Karpas-422 (cell line): ENCODE results near the gene GOPC. TPM values are rescaled to one million over a fixed set of nuclear protein-coding genes. Genes with fewer than 3 reads are reported as not detected.
A peak's percentile ranks its signal among the peaks of the same experiment; 100 is the strongest.

Experiments
- DNase-seq: peaks from one replicate; pipeline ENCODE4 v3.0.0-alpha.2; 2015
- H2AFZ ChIP-seq: fragments of 200-600 bp; sonication (generic); 2 replicates; pipeline ENCODE4 v1.6.1; 2014; ENCODE audit warnings: antibody characterized with exemption, low read length, mixed read lengths
- H3K27ac ChIP-seq: fragments of 200-600 bp; sonication (generic); 2 replicates; pipeline ENCODE4 v1.5.1; 2014; ENCODE audit warnings: mild to moderate bottlenecking, low read length, moderate library complexity
- H3K27me3 ChIP-seq: fragments of 200-600 bp; sonication (generic); 2 replicates; pipeline ENCODE4 v1.6.1; 2014; ENCODE audit warnings: low read length, mixed read lengths
- H3K36me3 ChIP-seq: fragments of 200-600 bp; sonication (generic); 2 replicates; pipeline ENCODE4 v1.6.1; 2014; ENCODE audit warnings: low read length, mixed read lengths; ENCODE audit not compliant: insufficient read depth
- H3K4me1 ChIP-seq: fragments of 200-600 bp; sonication (generic); 2 replicates; pipeline ENCODE4 v1.6.1; 2014; ENCODE audit warnings: mild to moderate bottlenecking, low read length, mixed read lengths
- H3K4me2 ChIP-seq: fragments of 200-600 bp; sonication (generic); 2 replicates; pipeline ENCODE4 v1.6.1; 2014; ENCODE audit warnings: low read length, low read depth, mild to moderate bottlenecking; ENCODE audit not compliant: poor library complexity, severe bottlenecking
- H3K4me3 ChIP-seq: fragments of 200-600 bp; sonication (generic); 2 replicates; pipeline ENCODE4 v1.5.1; 2014; ENCODE audit warnings: mild to moderate bottlenecking, antibody characterized with exemption, low read length, mixed read lengths
- H3K79me2 ChIP-seq: fragments of 200-600 bp; sonication (generic); 2 replicates; pipeline ENCODE4 v1.6.1; 2014; ENCODE audit warnings: mild to moderate bottlenecking, low read length, mixed read lengths
- H3K9ac ChIP-seq: fragments of 200-600 bp; sonication (generic); 2 replicates; pipeline ENCODE4 v1.6.0; 2014; ENCODE audit warnings: low read length
- H3K9me2 ChIP-seq: fragments of 200-600 bp; sonication (generic), shearing (Covaris generic); replicated peaks from 2 replicates; pipeline ENCODE4 v1.6.0; 2014; ENCODE audit warnings: mild to moderate bottlenecking, low read length, moderate library complexity; ENCODE audit not compliant: insufficient read depth
- H3K9me3 ChIP-seq: fragments of 300-700, 200-600 bp; sonication (generic); 2 replicates; pipeline ENCODE4 v1.6.1; 2014; ENCODE audit warnings: low read length, mixed read lengths
- H4K20me1 ChIP-seq: fragments of 200-600 bp; sonication (generic); 2 replicates; pipeline ENCODE4 v1.6.1; 2014; ENCODE audit warnings: mild to moderate bottlenecking, antibody characterized with exemption, low read length, low read depth; ENCODE audit not compliant: insufficient read depth
- total RNA-seq: library from RNA; depleted of rRNA; stranded (reverse); fragments of >200 nt; shearing (Covaris generic); gene quantifications from 2 replicates; pipeline ENCODE4 v1.2.3, GENCODE V29; 2014; ENCODE audit warnings: low replicate concordance

Gene GOPC
- total RNA-seq, 1 experiment from 2014 or later, result 36.4 TPM

- Histone ChIP-seq H3K4me2 (no peak overlapping the region), H3K4me3 (no peak overlapping the region), H4K20me1 (no peaks in the 10 kb centered on the region), H3K9me2 (no peaks in the 10 kb centered on the region), H3K9me3 (no peaks in the 10 kb centered on the region), H3K79me2 (no peaks in the 10 kb centered on the region), H3K27ac (no peak overlapping the region), H3K27me3 (0 out of 2 replicates have a peak, but pooled peaks cover 4% of the 10 kb centered on the region), H2AFZ (no peak overlapping the region), H3K36me3 (no peaks in the 10 kb centered on the region), H3K9ac (no peak overlapping the region), H3K4me1 (no peaks in the 10 kb centered on the region)
- no peak for DNase-seq
Measured at GRCh38 chr6:117540670-117541069, 61.6 kb downstream of the GOPC start.

GRCh38 chr6:117538615-117539014, 63.7 kb downstream of the GOPC start:
- no peak overlapping the region for H3K27ac ChIP-seq
- H4K20me1 ChIP-seq, result no peaks in the 10 kb centered on the region
- no peaks in the 10 kb centered on the region for H3K9me3 ChIP-seq
- no peak for DNase-seq
- no peak overlapping the region for H3K9ac ChIP-seq
- H3K9me2 ChIP-seq, result no peaks in the 10 kb centered on the region
- H3K4me2 ChIP-seq, result no peak overlapping the region
- H3K27me3 ChIP-seq, result 0 out of 2 replicates have a peak, but pooled peaks cover 4% of the 10 kb centered on the region
- no peak overlapping the region for H3K4me3 ChIP-seq
- H3K36me3 ChIP-seq, result no peaks in the 10 kb centered on the region
- H2AFZ ChIP-seq, result no peak overlapping the region
- no peaks in the 10 kb centered on the region for H3K4me1 ChIP-seq
- H3K79me2 ChIP-seq, result no peaks in the 10 kb centered on the region

DNA sequence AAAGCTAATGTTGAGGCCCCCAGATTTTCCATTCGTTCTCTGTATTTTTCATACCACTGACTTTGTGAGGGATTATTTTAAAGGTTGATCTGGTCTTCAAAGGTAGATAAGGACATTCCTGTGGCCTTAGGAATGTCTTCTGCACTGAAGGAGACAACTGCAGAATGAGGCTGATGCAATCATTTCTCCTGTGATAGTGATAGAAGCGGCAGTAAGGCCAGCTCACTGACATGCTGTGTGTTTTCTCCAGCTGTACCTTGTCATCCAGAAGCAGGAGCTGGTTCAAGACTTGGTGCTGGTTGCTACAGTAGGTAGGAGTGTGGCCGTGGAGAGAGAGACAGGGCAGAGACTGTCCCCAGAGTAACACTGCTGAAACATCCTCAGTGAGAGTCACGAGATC, 66.0 kb downstream of the GOPC start:
- Histone ChIP-seq H3K79me2 (no peaks in the 10 kb centered on the region), H3K9me2 (no peaks in the 10 kb centered on the region), H3K4me3 (no peak overlapping the region), H3K4me1 (no peaks in the 10 kb centered on the region), H3K27ac (no peak overlapping the region), H3K9ac (no peak overlapping the region; the same call in 1 of the 2 replicates), H3K36me3 (no peaks in the 10 kb centered on the region), H4K20me1 (no peaks in the 10 kb centered on the region), H2AFZ (peak overlapping the region; percentile 41; the same call in 1 of the 2 replicates), H3K4me2 (no peak overlapping the region), H3K27me3 (0 out of 2 replicates have a peak, but pooled peaks cover 4% of the 10 kb centered on the region), H3K9me3 (no peaks in the 10 kb centered on the region)
- no peak for DNase-seq

- no peak for DNase-seq
Measured at GRCh38 chr6:117534974-117535373, 67.3 kb downstream of the GOPC start.

DNA sequence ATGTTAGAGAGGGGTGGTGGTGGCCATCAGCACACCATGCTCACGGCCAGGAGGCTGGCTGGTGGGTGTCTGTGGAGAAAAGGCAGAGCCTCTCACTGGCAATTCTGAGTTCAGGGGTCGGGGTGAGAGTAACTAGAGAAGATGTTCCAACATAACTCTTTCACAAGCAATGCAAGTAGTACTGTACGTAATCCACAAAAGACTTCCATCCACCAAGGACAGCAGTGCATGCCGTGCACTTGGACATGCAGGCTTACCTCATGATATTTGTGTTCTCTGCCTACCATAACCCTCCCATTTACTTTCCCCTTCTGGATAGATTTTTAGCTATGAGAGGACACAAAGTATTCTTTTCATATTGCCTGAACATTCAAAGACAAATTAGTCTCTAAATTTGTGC, 68.5 kb downstream of the GOPC start:
- Histone ChIP-seq H3K27me3 (0 out of 2 replicates have a peak, but pooled peaks cover 3% of the 10 kb centered on the region), H3K9me2 (no peaks in the 10 kb centered on the region), H2AFZ (no peak overlapping the region), H3K27ac (no peak overlapping the region), H3K36me3 (no peaks in the 10 kb centered on the region), H3K4me3 (no peak overlapping the region), H3K79me2 (no peaks in the 10 kb centered on the region), H4K20me1 (no peaks in the 10 kb centered on the region), H3K4me1 (no peaks in the 10 kb centered on the region), H3K9ac (no peak overlapping the region), H3K9me3 (no peaks in the 10 kb centered on the region), H3K4me2 (no peak overlapping the region)
- DNase-seq, result no peak

More at GRCh38 chr6:117534974-117535373, 67.3 kb downstream of the GOPC start:
- H3K9ac ChIP-seq, result no peak overlapping the region
- H2AFZ ChIP-seq, result no peak overlapping the region
- no peaks in the 10 kb centered on the region for H3K9me3 ChIP-seq
- H3K36me3 ChIP-seq, result no peaks in the 10 kb centered on the region
- H3K4me3 ChIP-seq, result no peak overlapping the region
- no peaks in the 10 kb centered on the region for H3K4me1 ChIP-seq
- H3K79me2 ChIP-seq, result no peaks in the 10 kb centered on the region
- H3K27ac ChIP-seq, result no peak overlapping the region
- 0 out of 2 replicates have a peak, but pooled peaks cover 4% of the 10 kb centered on the region for H3K27me3 ChIP-seq
- H4K20me1 ChIP-seq, result no peaks in the 10 kb centered on the region
- no peaks in the 10 kb centered on the region for H3K9me2 ChIP-seq
- H3K4me2 ChIP-seq, result no peak overlapping the region

- no peak for DNase-seq
Measured at GRCh38 chr6:117531809-117532725, 70.2 kb downstream of the GOPC start.

DNA sequence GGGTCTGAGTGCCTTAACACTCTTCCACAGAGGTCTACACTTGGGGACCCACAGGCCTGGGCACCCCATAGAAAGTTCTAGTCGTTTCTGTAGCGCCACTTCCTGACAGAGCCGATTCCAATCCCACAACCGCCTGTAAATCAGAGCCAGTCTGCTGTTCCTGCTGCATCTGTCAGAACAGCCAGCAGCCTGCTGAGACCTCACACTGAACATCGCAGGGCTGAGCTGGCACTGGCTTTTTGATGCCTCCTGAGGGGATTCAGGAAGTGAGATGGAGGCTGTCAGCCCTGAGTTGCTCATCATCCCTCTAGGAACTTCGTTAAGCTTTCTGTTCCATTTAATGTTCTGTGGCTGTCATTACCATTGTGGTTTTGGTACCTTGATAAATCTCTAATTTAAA, 71.0 kb downstream of the GOPC start:
- H2AFZ ChIP-seq, result no peak overlapping the region

More at GRCh38 chr6:117531809-117532725, 70.2 kb downstream of the GOPC start:
- no peak overlapping the region for H3K4me3 ChIP-seq
- H3K27me3 ChIP-seq, result no peaks in the 10 kb centered on the region
- H3K4me2 ChIP-seq, result no peak overlapping the region
- H3K9me2 ChIP-seq, result no peaks in the 10 kb centered on the region
- no peak overlapping the region for H2AFZ ChIP-seq
- no peaks in the 10 kb centered on the region for H3K36me3 ChIP-seq
- no peaks in the 10 kb centered on the region for H3K9me3 ChIP-seq
- H3K4me1 ChIP-seq, result no peaks in the 10 kb centered on the region
- no peaks in the 10 kb centered on the region for H4K20me1 ChIP-seq
- H3K79me2 ChIP-seq, result no peaks in the 10 kb centered on the region
- H3K27ac ChIP-seq, result no peak overlapping the region
- no peak overlapping the region for H3K9ac ChIP-seq

DNA sequence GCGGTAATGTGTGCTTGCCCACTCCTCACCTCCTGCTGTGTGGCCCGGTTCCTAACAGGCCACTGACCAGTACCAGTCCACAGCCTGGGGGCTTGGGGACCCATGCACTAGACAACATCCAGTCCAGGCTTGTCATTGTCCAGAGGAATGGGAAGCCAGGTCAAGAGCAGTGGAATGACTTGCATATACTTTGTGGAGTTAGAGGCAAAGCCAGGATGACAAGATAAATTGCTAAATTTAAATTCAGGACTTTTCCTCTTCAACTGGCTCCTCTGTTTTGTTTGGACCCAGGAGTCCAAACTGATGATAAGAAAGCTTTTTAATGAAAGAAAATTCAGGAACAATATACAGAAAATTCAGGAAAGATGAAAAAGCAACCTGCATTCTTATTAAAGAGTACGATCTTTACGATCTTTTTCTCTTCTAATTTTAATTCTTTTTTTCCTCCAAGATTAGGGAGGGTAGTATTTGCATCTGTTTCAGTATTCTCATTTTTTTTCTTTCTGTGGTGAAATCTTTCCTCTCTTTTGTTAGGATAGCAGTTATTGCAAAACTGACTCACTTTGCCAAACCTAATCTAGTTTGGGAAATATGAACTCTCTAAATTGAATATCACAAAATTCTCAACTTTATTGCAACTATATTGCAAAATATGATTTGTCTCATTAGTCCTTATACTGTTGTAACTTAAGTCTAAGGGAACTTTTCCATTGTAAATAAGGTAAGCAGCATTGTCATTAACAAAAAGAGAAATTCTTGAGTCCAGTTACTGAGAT, 71.7 kb downstream of the GOPC start:
- no peaks in the 10 kb centered on the region for H3K27me3 ChIP-seq
- H3K36me3 ChIP-seq, result no peaks in the 10 kb centered on the region

More for the DNA sequence above, 71.0 kb downstream of the GOPC start:
- Histone ChIP-seq H3K27me3 (no peaks in the 10 kb centered on the region), H3K79me2 (no peaks in the 10 kb centered on the region), H3K9me2 (no peaks in the 10 kb centered on the region), H4K20me1 (no peaks in the 10 kb centered on the region), H3K4me3 (no peak overlapping the region), H3K9ac (no peak overlapping the region), H3K27ac (no peak overlapping the region), H3K4me1 (no peaks in the 10 kb centered on the region), H3K4me2 (no peak overlapping the region), H3K36me3 (no peaks in the 10 kb centered on the region), H3K9me3 (no peaks in the 10 kb centered on the region)
- DNase-seq, result no peak

More for the DNA sequence above, 71.7 kb downstream of the GOPC start:
- Histone ChIP-seq H3K9ac (no peak overlapping the region), H3K27ac (no peak overlapping the region), H3K4me2 (no peak overlapping the region), H3K4me1 (no peaks in the 10 kb centered on the region), H3K79me2 (no peaks in the 10 kb centered on the region), H3K4me3 (no peak overlapping the region), H3K9me2 (no peaks in the 10 kb centered on the region), H3K9me3 (no peaks in the 10 kb centered on the region), H2AFZ (no peak overlapping the region), H4K20me1 (no peaks in the 10 kb centered on the region)
- no peak for DNase-seq
